NCI-H2081 (cell line): ENCODE data around the gene PLD3.

ENCODE experiments used
- DNase-seq, 2 experiments: peaks; one replicate each; lab custom pipeline; 2025; lab: John Stamatoyannopoulos, UW

Gene PLD3

GRCh38 chr19:40348125-40348913 lies at the start of gene PLD3, which contains the start of gene C19orf47:
PLD3 (plus strand) TSS chr19:40348695; CDS start chr19:40366484, 17,789 bp downstream.
C19orf47 (minus strand) TSS chr19:40348397; CDS start chr19:40341857, 6,540 bp downstream.
- peak; percentile 99 for DNase-seq

DNA sequence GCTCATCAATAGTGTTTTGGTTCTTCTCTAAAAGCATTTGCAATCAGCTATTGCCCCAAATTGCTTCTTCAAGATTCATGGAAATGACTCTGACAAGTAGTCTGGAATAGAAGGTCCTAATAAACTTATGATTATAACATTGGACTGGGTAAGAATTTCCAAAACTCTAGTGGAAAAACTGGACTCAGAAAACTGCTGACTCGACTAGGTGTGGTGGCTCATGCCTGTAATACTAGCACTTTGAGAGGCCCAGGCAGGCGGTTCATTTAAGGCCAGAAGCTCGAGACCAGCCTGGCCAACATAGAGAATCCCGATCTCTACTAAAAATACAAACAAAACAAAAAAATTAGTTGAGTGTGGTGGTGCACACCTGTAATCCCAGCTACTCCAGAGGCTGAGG lies 47.8 kb upstream of the PLD3 start:
- no peak for DNase-seq

GRCh38 chr19:40302224-40303011 lies 46.1 kb upstream of the PLD3 start:
- no peak for DNase-seq

GRCh38 chr19:40303765-40304164 lies 44.7 kb upstream of the PLD3 start:
- no peak for DNase-seq

GRCh38 chr19:40304306-40304705 lies 44.2 kb upstream of the PLD3 start:
- no peak for DNase-seq

- peak; percentile 71 to 78 for DNase-seq
Observed at GRCh38 chr19:40305403-40305802, 43.1 kb upstream of the PLD3 start.

DNA sequence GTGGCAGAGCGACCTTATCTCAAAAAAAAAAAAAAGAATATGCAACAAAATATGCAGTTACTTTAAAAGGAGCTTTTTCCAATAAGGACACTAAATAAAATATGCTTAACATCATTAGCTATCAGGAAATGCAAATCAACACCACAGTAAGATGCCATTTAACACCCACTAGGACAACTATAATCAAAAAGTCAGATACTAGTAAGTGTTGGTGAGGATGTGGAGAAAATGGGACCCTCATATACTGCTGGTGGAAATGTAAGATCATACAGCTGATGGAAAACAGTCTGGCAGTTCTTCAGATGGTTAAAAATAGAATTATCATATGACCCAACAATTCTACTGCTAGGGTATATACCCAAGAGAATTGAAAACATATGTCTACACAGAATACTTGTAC lies 38.8 kb upstream of the PLD3 start:
- DNase-seq: no peak

DNA sequence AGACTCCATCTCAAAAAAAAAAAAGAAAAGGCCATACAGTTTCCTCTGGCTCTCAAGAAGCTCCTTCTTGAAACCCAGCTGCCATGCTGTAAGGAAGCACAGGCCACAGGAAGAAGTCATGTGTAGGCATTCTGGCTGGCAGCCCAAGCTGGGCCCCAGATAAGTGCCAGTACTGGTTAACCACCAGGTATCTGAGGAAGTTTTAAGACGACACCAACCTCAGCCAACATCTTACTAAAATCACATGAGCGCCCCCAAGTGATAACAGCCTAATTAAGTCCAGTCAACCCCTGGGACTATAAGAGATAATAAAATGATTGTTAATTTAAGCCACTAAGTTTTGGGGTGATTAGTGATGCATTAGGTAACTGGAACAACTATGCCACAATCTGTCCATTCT lies 36.0 kb upstream of the PLD3 start:
- no peak for DNase-seq

- no peak for DNase-seq
Observed at GRCh38 chr19:40313229-40313983, 35.1 kb upstream of the PLD3 start.

DNA sequence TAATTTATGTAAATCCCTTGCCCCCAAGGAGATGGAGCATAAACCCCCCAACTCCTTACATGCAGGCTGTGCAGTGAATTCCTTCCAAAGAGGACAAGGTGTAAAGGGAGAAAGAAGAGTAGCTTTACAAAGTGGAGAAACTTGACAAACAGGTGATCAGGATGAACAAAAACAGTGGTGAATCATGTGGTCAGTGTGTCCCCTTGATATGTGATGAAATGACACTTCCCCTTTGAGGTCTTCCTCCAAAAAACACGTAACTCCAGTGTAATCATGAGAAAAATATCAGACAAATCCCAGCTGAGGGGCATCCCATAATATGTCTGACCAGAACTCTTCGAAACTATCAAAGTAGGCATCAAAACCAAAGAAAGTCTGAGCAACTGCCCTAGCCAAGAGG lies 33.8 kb upstream of the PLD3 start:
- no peak for DNase-seq

- no peak for DNase-seq
Observed at GRCh38 chr19:40315812-40316470, 32.6 kb upstream of the PLD3 start.

GRCh38 chr19:40317338-40317737 lies 31.2 kb upstream of the PLD3 start:
- no peak for DNase-seq

GRCh38 chr19:40320558-40320935 lies 27.9 kb upstream of the PLD3 start:
- no peak for DNase-seq

- DNase-seq: no peak
Observed at GRCh38 chr19:40321076-40321475, 27.4 kb upstream of the PLD3 start.

GRCh38 chr19:40321566-40322270 lies 26.8 kb upstream of the PLD3 start:
- DNase-seq: no peak

DNA sequence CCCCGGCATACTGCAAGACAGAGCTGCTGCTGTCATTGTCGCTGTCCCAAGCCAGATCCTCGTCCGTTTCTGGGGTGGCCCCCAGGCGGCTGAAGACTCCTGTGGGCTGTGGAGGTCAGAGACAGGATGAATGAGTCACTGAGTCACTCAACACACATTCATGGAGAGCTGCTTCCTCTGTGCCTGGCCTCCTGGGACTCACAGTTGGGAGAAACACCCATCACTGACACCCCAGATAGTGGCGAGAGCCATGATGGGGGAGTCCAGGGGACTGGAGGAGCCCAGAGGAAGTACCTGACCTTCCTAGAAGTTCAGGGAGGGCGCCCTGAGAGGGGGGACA lies 26.3 kb upstream of the PLD3 start:
- no peak for DNase-seq

DNA sequence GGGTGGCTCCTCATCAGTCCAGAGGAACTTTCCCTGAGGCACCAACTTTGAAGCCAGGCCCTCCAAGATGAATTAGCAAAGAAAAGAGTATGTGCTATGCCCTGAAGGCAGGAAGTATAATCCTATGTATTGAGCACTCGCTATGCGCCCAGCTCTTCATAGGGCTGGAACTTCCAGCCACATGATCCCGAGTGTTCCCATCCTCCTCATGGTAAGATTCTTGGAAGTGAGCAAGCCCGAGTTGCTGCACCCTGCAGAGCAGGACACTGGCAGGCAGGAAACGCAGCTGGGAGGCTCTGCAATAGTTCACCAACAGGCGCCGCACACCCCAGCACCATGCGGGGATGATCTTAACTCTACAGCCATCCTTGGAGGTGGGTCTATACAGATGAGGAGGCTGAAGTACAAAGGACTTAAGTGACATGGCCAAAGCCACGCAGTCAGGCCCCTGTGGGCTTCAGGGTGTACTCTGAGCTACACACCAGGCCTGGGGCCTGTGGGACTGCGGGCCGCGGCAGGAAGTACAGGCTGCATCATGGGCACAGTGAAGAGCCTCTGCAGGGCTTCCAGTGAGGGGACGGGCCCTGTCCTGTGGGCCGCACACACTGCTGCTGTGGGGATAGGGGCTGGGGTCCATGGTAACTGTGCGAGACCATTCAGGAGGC lies 25.4 kb upstream of the PLD3 start:
- no peak for DNase-seq

DNA sequence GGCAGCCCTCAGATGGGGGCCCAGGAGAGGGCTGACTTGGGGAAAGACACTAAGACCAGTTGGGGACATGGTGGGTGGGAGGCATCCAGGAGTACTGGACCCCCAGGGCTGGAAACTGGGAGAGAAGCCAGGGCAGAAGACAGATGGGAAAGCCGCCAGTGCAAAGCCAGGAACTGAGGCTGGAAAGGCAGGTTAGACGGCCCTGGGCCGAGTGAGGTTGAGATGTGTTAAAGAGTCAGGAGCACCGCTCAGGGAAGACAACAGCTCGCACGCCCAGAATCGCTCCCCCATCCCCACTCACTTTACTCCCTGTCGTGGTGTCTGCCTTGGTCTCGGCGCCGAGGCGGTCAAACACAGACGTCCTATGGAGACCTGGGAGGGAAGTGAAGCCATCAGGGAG lies 24.8 kb upstream of the PLD3 start:
- DNase-seq: no peak

DNA sequence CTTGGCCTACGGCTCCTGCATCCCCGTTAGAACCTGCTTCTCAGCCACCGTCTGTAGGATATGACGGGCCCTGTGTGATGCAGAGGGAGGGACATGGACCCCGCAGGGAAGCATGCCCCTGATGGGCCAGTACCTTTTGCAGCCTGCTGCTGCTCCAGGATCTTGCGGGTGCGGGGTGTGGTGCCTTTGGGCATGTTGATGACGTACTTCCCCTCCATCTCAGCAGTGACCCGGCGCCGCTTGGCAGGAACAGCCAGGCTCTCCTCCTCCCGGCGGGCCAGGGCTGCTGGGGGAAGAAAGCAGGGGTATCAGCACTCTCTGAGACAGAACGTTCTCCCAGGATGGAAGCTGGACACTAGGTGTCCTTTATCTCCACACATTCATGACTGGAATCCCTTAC lies 22.3 kb upstream of the PLD3 start:
- DNase-seq: no peak

DNA sequence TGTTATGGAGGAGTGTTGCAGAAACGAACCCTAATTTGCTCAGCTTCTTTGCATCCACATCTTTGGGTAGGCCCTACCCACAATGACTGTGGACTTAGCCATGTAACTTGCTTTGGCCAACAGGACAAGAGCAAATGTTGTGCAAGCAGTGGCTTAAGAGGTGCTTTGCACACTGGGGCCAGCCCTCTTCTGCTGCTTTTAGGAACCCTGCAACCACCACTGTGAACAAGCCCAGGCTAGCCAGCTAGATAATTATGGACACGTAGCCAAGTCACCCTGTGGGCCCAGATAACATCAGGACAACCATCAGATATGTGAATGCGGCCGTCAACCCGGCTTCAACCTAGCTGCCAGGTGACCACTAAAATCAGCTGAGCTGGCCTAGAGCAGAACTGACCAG lies 17.4 kb upstream of the PLD3 start:
- no peak for DNase-seq

- DNase-seq: no peak
Observed at GRCh38 chr19:40332669-40333068, 15.8 kb upstream of the PLD3 start.
